Renal cortex interstitium (tissue), 11 donors: ENCODE measurements around the gene AMDHD2. TPM values are rescaled to one million over a fixed set of nuclear protein-coding genes. Genes with fewer than 3 reads are reported as not detected.

Experiments used
- DNase-seq, 11 donors: peaks; one replicate each; pipeline ENCODE4 v3.0.0-alpha.2; 2013; ENCODE audit warnings: low read depth in 9 of 11, low spot score in 4 of 11; ENCODE audit errors: extremely low read depth in 1 of 11
- polyA plus RNA-seq, 3 donors: library from polyadenylated mRNA; unstranded; fragments of 120-200 nt; gene quantifications; one replicate each; pipeline ENCODE4 v1.2.1, GENCODE V29; 2013; ENCODE audit not compliant: insufficient read length in 3 of 3

Gene AMDHD2
- polyA plus RNA-seq, 3 donors = 22.4 to 41.6 (median 33.2) TPM

DNA sequence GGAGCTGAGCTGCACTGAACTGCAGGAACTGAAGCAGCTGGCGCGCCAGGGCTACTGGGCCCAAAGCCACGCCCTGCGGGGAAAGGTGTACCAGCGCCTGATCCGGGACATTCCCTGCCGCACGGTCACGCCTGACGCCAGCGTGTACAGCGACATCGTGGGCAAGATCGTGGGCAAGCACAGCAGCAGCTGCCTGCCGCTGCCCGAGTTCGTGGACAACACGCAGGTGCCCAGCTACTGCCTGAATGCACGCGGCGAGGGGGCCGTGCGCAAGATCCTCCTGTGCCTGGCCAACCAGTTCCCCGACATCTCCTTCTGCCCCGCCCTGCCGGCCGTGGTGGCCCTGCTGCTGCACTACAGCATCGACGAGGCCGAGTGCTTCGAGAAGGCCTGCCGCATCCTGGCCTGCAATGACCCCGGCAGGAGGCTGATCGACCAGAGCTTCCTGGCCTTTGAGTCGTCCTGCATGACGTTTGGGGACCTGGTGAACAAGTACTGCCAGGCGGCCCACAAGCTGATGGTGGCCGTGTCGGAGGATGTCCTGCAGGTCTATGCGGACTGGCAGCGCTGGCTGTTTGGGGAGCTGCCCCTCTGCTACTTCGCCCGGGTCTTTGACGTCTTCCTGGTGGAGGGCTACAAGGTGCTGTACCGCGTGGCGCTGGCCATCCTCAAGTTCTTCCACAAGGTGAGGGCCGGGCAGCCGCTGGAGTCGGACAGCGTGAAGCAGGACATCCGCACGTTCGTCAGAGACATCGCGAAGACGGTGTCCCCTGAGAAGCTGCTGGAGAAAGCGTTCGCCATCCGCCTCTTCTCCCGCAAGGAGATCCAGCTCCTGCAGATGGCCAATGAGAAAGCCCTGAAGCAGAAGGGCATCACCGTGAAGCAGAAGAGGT lies 23.7 kb upstream of the AMDHD2 start:
- no peak for DNase-seq

DNA sequence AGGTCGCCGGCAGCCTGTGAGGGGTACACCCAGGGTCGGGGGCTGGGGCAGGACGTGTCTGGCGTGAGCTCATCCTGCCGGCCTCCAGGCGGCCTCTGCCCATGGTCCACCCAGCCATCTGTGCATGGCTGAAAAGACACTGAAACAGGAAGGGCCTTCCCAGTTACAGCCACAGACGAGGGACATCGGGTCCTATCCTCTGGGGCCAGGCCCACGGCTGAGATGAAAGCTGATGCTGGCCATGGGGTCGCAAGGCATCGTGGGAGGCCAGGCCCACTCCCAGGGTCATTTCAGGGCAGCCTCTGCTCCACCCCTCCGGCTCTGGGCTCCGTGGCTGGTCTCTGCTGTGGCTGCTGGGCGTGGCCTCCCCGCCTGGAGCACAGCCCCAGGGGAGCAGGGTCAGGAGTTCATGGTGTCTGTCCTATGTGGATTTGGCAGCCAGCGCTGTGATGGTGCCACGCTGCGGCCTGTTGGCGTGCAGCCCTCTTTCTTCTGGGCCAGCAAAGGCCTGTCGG lies 23.0 kb upstream of the AMDHD2 start:
- DNase-seq = no peak

DNA sequence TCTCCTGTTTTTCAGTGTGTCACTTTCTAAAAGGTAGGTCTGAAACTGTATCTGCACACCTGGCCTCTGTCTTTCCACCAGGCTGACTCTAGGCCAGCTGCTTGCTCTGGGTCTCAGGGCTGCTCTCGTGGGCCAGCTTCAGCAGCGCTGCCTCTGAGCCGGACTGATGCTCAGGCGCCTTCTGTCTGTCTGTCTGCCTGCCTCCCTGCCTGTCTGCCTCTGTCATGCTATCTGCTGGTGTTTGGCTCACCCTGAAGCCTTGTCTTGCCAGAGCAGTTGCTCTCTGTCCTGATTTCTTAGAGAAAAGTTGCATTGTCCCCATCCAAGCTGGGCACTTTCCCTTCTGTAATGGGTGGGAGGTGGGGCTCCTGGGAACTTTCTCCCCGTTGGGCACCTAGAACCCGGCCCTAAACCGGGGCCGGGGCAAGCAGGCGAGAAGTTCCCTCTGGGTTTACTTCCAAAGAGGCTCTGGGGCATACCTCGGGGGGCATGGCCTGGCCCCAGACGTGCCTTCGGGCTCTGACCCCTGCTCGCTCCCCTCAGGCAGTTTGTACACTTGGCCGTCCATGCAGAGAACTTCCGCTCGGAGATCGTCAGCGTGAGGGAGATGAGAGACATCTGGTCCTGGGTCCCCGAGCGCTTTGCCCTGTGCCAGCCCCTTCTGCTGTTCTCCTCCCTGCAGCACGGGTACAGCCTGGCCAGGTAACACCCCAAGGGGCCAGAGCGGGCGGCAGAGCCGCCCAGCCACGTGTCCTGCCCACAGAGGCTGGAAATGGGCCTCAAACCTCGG lies 22.3 kb upstream of the AMDHD2 start:
- DNase-seq = no peak

DNA sequence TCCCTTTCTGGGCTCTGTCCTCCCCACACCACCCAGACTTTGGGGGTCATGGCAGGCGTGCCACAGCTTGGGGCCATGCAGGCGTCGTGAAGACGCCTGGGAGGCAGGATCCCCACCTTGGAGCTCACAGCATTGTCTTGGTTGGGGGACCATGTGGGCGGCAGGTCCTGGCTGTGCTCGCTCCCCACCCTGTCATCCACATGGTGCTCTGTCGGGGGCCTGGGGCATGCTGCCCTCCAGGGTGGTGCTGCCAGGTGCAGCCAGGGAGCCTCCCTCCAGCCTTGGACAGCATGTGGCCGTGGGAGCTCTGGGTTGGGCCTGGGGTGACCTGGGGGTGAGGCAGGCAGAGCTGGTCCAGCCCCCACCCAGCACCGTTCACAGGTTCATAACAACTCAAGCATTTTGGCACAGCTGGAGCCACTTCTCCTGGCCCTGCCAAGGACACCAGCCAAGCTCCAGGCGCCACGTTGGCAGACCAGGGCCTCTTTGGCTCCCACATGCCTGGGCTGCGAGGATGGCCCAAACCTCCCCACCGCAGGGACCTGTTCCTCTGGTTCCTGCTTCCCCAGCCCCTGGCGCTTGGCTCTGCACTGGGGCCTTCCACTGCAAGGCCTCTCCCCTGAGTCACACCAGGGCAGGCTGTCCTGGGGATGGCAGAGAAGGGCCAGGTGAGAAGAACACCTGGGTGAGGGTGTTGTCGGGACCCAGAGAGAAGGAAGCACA lies 21.5 kb upstream of the AMDHD2 start:
- no peak for DNase-seq

DNA sequence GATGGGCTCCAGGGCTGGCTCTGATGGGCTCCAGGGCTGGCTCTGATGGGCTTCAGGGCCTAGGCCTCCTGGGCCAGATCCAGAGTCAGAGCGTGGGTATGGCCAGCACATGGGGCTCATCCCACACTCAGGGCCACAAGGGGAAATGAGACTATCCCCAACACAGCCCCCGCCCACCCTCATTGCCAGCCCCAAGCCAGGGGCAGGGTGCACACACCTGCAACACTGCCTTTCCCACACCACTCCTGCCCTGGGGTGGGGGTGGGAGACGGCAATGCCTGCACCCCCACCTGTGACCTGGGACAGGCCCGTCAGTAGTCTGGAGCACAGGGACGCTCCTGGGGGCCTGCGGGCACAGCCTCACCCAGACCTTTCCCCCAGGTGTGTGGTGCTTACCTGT lies 20.7 kb upstream of the AMDHD2 start:
- DNase-seq = no peak

DNA sequence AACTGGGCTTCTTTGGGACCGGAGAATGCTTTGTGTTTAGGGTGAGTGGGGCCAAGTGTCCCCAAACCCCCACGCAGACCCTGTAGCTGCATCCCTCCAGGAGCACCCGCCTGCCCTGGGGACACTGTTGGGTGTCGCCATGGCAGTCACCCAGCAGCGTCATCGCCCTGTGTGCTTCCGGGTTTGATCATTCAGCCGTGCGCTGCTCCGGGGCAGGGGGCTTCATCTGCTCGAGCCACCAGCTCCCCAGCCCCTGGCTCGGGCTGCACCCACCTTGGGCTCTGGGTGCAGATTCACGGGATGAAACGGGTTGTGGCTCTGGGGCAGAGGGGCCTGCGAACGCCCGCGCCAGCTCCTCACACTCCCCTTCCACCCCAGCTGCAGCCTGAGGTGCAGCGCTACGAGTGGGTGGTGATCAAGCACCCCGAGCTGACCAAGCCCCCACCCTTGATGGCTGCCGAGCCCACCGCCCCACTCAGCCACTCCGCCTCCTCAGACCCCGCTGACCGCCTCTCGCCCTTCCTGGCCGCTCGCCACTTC lies 20.2 kb upstream of the AMDHD2 start:
- no peak for DNase-seq

DNA sequence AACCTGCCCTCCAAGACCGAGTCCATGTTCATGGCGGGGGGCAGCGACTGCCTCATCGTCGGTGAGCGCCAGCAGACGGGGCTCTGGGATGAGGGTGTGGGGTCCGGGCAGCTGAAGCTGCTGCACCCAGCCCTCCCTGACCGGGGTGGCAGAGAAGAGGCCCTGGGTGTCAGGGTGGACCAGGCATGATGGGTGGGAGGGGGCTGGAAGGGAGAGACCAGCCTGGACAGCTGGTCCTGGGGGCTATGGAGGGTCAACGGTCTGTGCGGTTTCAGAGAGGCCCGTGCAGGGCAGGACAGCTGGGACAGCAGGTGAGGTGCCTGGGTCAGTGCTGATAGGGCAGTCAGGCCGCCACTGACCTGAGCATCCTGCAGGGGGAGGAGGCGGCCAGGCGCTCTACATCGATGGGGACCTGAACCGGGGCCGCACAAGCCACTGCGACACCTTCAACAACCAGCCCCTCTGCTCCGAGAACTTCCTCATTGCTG lies 19.7 kb upstream of the AMDHD2 start:
- DNase-seq = no peak

DNA sequence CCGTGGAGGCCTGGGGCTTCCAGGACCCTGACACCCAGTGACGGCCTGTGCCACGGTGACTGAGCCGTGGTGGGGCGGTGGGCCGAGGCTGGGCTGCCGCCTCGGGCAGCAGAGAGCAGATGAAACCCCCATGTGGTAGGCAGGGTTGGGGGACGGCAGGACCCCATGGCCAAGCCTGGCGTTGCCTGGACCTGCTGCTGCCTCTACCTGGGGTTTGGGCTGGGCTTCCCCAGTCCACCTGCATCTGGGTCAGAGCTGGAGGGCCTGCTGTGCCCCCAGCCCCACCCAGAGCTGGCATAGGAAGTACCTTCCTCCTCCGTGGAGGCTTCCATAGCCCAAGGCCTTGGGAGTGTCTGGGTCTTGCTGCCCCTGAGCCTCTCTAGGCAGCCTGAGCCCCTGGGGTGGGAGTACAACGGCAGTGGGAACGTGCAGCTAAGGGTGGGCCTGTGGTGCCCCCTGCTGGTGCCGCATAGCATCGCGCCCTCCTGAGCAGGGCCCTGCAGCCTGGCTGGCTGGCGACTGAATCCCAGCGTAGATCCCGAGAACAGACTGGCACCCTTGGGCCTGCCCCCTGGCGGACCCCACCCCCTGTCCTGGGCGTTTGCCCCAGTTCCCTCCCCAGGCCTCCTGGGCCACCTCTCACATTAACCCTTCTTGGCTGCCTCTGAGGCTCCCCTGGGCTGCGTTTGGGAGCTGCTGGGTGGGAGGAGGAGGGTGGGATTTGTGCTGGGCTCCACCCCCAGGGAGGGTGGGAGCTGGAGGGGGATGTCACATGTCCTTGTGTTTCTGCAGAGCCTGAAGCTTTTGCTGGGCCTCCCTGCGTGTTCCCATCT lies 19.0 kb upstream of the AMDHD2 start:
- peak; percentile 69 to 86 (median 85) for DNase-seq

DNA sequence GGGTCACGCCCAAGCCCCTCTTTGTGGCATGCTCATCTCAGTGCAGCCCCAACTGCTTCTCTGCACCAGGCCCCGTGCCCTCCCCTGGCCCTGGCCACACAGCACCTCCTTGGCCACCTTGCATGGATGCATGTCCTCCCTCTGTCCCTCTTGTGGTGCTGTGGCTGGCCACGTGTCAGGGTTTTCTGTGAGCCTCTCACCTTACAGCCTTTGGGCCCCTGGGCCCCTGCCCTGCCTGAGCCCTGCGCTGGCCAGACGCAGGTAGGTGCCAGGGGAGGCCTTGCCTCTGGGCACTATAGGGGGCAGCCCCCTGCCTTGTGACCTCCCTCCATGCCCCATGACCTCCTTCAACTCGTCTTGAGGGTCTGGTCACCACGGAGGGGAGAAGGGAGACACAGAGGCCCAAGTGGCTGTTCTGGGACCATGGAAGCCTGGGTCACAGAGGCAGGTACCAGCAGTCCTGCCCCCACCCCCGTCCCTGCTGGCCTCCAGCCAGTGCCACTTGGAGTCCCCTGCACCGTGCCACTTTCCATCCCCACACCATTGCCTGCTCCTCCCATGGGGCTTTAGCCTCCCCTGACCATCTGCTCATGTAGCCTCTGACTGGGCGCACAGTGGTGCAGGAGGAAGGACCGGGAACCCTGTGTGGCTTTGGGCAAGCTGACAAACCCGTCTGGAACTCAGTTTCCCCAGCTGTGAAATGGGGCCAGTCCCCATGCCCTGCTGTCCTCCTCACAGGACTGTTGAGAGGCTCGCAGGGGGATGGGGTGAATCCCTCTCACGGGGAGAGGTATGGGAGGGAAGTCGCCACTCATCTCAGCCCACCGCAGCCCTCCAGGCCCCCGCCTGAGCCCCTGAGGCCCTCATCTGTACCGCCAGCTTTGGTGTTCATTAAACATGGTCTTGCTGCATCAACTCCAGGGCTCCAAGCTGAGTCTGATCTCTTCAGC lies 17.9 kb upstream of the AMDHD2 start:
- no peak for DNase-seq

DNA sequence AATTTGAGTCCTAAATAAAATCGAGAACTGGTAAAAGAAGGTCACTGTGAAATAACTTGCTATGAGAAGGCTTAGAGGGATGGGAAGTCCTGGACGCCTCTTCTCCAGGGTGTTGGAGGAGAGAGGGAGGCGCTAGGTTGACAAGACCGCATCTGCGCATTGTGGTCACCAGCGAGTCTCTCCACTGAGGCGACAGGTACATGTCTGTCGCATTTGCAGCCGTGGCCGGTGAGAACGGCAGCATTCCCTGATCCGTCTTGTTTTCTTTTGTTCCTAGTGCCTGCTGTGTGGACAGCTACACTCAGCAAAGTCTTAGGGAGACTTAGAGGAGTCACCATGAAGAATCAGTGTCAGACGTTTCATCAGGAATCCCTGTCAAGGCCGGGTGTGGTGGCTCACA lies 14.5 kb upstream of the AMDHD2 start:
- DNase-seq = no peak

DNA sequence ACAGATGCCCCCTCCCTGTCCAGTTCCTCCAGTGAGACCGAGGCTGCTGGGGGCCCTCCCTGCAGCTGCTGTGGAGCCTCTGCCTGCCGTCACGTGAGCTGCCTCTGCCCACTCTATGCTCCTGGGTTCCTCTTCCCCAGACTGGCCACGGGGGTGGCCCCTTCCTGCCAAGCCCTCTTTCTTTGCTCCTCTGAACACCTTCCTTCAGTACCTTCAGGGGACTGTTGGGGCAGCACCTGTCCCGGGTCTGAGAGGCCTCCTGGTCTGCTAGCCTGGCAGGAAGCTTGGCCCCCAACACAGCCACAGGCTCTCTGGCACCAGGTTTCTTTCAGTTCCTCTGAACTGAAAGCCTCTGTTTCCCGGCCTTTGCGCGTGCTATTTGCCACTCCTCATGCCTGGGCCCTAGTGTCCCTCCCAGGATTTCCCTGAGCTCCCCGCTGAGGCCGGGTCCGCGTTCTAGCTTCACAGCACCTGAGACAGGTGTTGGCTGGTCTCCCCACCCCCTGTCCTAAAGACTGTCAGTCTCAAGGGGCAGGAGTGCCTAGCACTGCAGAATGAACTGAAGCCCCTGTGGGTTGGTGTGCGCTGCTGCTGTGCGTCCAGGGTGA lies 13.0 kb upstream of the AMDHD2 start:
- DNase-seq = no peak

DNA sequence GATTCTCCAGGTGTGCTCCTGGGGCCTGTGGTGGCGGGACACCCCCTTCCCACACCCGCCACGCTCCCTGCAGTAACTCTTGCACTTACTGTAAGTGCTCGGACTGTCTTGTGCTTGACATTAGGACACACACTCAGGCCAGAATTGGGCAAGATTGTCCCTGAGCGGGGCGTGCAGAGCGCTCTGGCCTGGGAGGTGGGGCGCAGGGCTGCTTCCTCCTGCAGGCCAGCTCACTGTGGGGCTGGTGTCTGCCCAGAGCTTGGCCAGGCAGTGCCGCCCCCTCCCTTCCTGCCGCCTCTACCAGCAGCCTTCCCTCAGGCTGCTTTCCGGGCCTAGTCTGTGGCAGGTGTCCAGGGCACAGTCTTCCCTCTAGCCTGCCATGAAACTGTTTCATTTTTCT lies 12.5 kb upstream of the AMDHD2 start:
- DNase-seq = no peak

DNA sequence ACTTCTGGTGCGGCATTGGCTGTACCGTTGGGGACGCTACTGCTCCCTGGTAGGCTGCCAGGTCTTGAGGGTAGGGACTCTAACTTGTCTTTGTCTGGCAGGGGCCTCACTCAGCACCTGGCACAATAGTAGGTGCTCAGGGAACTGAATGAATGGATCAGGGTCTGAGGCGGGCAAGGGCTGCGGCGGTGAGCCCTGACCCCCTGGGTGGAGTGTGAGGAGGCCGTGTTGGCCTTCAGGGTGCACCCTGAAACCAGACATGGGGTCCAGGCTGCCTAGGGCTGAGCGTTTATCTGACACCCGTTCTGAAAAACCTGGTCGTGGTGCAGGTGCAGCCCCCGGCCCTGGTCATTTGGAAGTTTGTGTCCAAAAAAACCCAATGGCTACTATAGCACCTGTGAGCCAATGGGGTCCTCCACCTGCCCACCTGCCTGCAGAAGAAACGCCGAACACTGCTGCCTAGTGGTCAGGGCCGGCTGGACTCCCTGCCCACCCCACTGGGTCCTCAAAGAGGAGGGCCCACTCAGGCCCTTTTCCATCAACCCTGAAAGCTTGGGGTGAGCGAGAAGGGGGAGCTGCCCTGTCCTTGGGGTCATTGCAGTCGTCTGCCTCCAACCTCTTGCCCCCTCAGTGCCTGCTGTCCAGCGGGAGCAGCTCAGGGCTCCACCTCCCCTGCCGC lies 11.3 kb upstream of the AMDHD2 start:
- DNase-seq = no peak

DNA sequence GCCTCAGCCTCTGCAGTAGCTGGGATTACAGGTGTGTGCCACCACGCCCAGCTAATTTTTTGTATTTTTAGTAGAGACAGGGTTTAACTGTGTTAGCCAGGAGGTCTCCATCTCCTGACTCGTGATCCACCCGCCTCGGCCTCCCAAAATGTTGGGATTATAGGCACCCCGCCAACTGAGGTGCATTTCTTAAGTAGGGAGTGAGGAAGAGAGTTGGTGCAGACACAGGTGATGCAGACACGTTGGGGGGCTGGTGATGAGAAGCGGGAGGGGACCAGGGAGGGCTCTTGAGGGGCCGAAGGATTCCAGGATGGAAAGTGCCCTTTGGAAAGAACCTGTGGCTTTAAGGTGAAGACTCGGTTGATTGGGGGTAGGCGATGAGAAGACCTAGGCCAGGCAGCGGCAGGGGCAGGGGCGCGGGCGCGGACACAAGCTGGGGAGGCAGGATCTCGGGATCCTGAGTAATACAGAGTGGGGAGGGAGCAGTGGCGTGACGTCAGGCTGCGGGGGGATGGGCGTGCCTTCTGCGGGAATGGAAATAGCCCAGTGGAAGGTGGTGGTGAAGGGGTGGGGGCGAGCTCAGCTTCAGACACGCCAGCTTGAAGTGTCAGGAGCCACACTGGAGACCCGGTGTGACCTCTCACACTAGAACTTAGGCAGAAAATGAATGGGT lies 8.9 kb upstream of the AMDHD2 start:
- no peak for DNase-seq

DNA sequence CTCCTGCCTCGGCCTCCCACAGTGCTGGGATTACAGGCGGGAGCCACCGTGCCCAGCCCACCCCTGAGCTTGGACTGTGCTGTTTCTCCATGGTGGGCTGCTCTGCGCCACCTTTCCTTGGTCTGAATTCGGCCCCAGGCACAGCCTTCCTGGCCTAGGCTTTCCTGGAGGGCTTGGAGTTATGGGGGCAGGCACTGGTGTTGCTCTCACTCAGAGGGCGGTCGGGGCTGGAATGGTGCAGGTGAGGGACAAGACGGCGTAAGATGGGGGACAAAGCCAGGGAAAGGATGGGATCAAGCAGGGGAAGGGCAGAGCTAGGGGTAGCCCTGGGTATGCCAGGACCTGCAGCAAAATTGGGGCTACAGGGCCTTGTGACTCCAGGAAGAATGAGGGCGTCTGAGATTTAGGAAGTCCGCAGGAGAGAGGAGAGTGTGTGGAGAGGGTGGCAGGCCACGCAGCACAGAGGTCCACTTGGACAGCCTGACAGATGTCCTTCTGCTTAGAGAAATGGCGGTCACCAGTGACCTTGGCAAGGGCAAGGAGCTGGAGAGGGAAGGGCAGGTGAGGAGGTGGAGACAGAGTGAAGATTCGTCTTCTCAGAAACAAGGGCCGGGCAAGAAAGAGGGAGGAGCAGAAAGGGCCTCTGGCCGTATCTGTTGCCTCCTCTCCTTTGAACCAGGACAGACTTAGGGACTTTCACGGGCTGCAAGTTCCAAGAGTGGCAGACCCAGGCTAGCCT lies 8.0 kb upstream of the AMDHD2 start:
- no peak for DNase-seq
